K562 (cell line): ENCODE measurements around the gene UNC45A. TPM values are rescaled to one million over a fixed set of nuclear protein-coding genes. Genes with fewer than 3 reads are reported as not detected.

Source experiments
- ATAC-seq: fragments of 200-7000 bp; cut with Tn5 transposase; 3 replicates; pipeline ENCODE4 v1.9.1; 2020; ENCODE audit warnings: moderate library complexity
- BruUV-seq: library from RNA; stranded (reverse); fragments of 400-500 nt; replicated peaks from 2 replicates; lab custom pipeline; 2021; lab: Mats Ljungman, UMichigan
- CTCF ChIA-PET: fragments of 300-600 bp; formaldehyde crosslinking; extraction: SDS; loops from one replicate; lab custom pipeline; 2021; ENCODE audit warnings: low intra/inter-chr PET ratio; lab: Yijun Ruan, JAX
- POLR2A ChIA-PET: fragments of 300-600, 350-650 bp; sonication (Branson Sonifier 250); formaldehyde crosslinking; extraction: SDS; loops from one replicate; lab custom pipeline; 2021; ENCODE audit warnings: antibody characterized with exemption, inconsistent platforms; lab: Yijun Ruan, JAX
- DNase-seq, 4 experiments: peaks; one replicate each; pipeline versions ENCODE4 v3.0.0 to v3.0.0-alpha.2; 2011 to 2018; ENCODE audit warnings: low spot score in 3 of 4, mixed read lengths in 3 of 4; ENCODE audit errors: extremely low read depth in 1 of 4
- FAIRE-seq: peaks from 2 replicates; lab custom pipeline; 2011; peaks lifted over from hg19 to GRCh38; lab: Jason Lieb, UNC
- H2AFZ ChIP-seq: 2 replicates; pipeline ENCODE4 v1.6.0; 2011; ENCODE audit warnings: low read depth, low read length, control low read depth, inconsistent platforms
- H3K27ac ChIP-seq: fragments of 200-600 bp; 3 replicates; pipeline ENCODE4 v1.8.0; 2011; ENCODE audit warnings: low read depth, mild to moderate bottlenecking, control low read depth, inconsistent platforms, low read length, moderate library complexity, mixed read lengths; ENCODE audit errors: extremely low read depth
- H3K27me3 ChIP-seq, 2 experiments: fragments of 300-600 bp in 1 of 2; 2 replicates in 1 of 2; 3 replicates in 1 of 2; pipeline versions ENCODE4 v1.6.0 to v1.8.0; 2011; ENCODE audit warnings: inconsistent platforms in 2 of 2, low read length in 2 of 2, mild to moderate bottlenecking in 1 of 2, mixed read lengths in 1 of 2, moderate library complexity in 1 of 2; ENCODE audit not compliant: control insufficient read depth in 2 of 2, insufficient read depth in 2 of 2
- H3K36me3 ChIP-seq: fragments of 300-600 bp; 3 replicates; pipeline ENCODE4 v1.8.0; 2011; ENCODE audit warnings: mild to moderate bottlenecking, low read length, inconsistent platforms; ENCODE audit not compliant: control insufficient read depth, insufficient read depth
- H3K4me1 ChIP-seq, 2 experiments: fragments of 200-600 bp in 1 of 2; replicated peaks in 1 of 2; 2 replicates in 1 of 2; 3 replicates in 1 of 2; pipeline versions ENCODE4 v1.5.1 to v1.8.0; 2011; ENCODE audit warnings: inconsistent platforms in 2 of 2, low read length in 2 of 2, mild to moderate bottlenecking in 1 of 2, mixed read lengths in 1 of 2, moderate library complexity in 1 of 2; ENCODE audit not compliant: control insufficient read depth in 2 of 2, insufficient read depth in 2 of 2
- H3K4me2 ChIP-seq: 2 replicates; pipeline ENCODE4 v1.6.1; 2011; ENCODE audit warnings: low read length, control low read depth, inconsistent platforms, mixed read lengths; ENCODE audit not compliant: insufficient read depth
- H3K4me3 ChIP-seq: fragments of 200-600 bp; sonication (generic), shearing (Covaris generic); 2 replicates; pipeline ENCODE4 v1.5.1; 2016; ENCODE audit warnings: control low read depth, inconsistent platforms
- H3K79me2 ChIP-seq: fragments of 200-600 bp; 3 replicates; pipeline ENCODE4 v1.8.0; 2011; ENCODE audit warnings: low read length, inconsistent platforms; ENCODE audit not compliant: control insufficient read depth, insufficient read depth
- H3K9ac ChIP-seq, 2 experiments: 2 replicates each; pipeline versions ENCODE4 v1.6.0 to v1.6.1; 2011; ENCODE audit warnings: low read depth in 2 of 2, low read length in 2 of 2, control low read depth in 1 of 2, inconsistent platforms in 1 of 2, mild to moderate bottlenecking in 1 of 2, mixed read lengths in 1 of 2; ENCODE audit not compliant: insufficient read depth in 1 of 2
- H3K9me1 ChIP-seq: one replicate; pipeline ENCODE4 v1.6.0; 2011; ENCODE audit warnings: inconsistent platforms, mild to moderate bottlenecking, low read length, moderate library complexity; ENCODE audit not compliant: control insufficient read depth, insufficient read depth
- H3K9me3 ChIP-seq: replicated peaks from 2 replicates; pipeline ENCODE4 v1.5.1; 2011; ENCODE audit warnings: low read depth, low read length, inconsistent platforms; ENCODE audit not compliant: control insufficient read depth, insufficient read depth
- H4K20me1 ChIP-seq: replicated peaks from 2 replicates; pipeline ENCODE4 v1.6.1; 2011; ENCODE audit warnings: low read length, inconsistent platforms, mixed read lengths; ENCODE audit not compliant: control insufficient read depth, insufficient read depth
- ARID1B ChIP-seq: fragments of 450-650 bp; IDR thresholded peaks from 2 replicates; pipeline ENCODE4 v1.6.1; 2016; ENCODE audit warnings: antibody characterized with exemption, mild to moderate bottlenecking, inconsistent platforms
- BACH1 ChIP-seq: fragments of 200-800 bp; sonication (Bioruptor generic); IDR thresholded peaks from 2 replicates; pipeline ENCODE4 v1.6.1; 2016; ENCODE audit warnings: missing genetic modification characterization, missing compliant biosample characterization
- FOXJ2 ChIP-seq: fragments of 200-800 bp; sonication (Bioruptor generic); IDR thresholded peaks from 2 replicates; pipeline ENCODE4 v1.6.1; 2016; ENCODE audit warnings: missing genetic modification characterization, missing compliant biosample characterization
- FOXP1 ChIP-seq: sonication (generic); formaldehyde crosslinking; IDR thresholded peaks from 2 replicates; pipeline ENCODE4 v1.8.0; 2022; ENCODE audit warnings: mild to moderate bottlenecking, missing genetic modification reagents
- GTF2E2 ChIP-seq: fragments of 200-800 bp; sonication (Bioruptor generic); IDR thresholded peaks from 2 replicates; pipeline ENCODE4 v1.6.1; 2016; ENCODE audit warnings: missing genetic modification characterization, missing compliant biosample characterization
- KLF16 ChIP-seq: IDR thresholded peaks from 2 replicates; pipeline ENCODE4 v1.6.1; 2016; ENCODE audit warnings: antibody characterized with exemption
- RBM22 ChIP-seq: fragments of 200-400 bp; formaldehyde crosslinking; IDR thresholded peaks from 2 replicates; pipeline ENCODE4 v1.6.1; 2018; ENCODE audit warnings: low read length, low read depth; ENCODE audit not compliant: poor library complexity, severe bottlenecking
- ZNF175 ChIP-seq: fragments of 200-800 bp; sonication (Bioruptor generic); IDR thresholded peaks from 2 replicates; pipeline ENCODE4 v1.6.1; 2016; ENCODE audit warnings: low read depth, mild to moderate bottlenecking, missing genetic modification characterization, missing compliant biosample characterization
- ZNF589 ChIP-seq: fragments of 200-800 bp; sonication (Bioruptor generic); IDR thresholded peaks from 2 replicates; pipeline ENCODE4 v1.6.1; 2016; ENCODE audit warnings: low read depth, missing genetic modification characterization, missing compliant biosample characterization
- WGBS: fragments of 100-300 bp; shearing (Covaris generic); methylation state at CpG from one replicate; pipeline ENCODE4 v1.1.6; 2016; ENCODE audit warnings: low coverage, mixed read lengths; ENCODE audit not compliant: insufficient coverage; ENCODE audit errors: missing lambda C conversion rate; 5-methylcytosine and 5-hydroxymethylcytosine counted together
- in situ Hi-C: fragments of 300-500 bp; cut with MboI; formaldehyde crosslinking; loops from 4 replicates; pipeline ENCODE4 v1.15.0; 2018; ENCODE audit warnings: inconsistent platforms, mixed read lengths
- intact Hi-C: fragments of 100-400 bp; cut with micrococcal nuclease; formaldehyde crosslinking; loops from 2 replicates; pipeline ENCODE4 v1.14.2; 2022
- polyA plus RNA-seq, 8 experiments: library from polyadenylated mRNA; depleted of rRNA in 4 of 8; stranded (reverse) in 5 of 8; unstranded in 3 of 8; fragments of >200 nt; fragmentation: Nextera tagmentation in 2 of 8; fragmentation: Illumina TruSeq in 1 of 8; extraction: Ambion mirVana in 2 of 8; extraction: Trizol in 1 of 8; gene quantifications; 2 replicates each; pipeline versions ENCODE4 v1.2.1 to v1.2.3, GENCODE V29; 2011 to 2014; ENCODE audit warnings: inconsistent platforms in 1 of 8, missing spikeins in 1 of 8
- total RNA-seq, 7 experiments: library from RNA; depleted of rRNA in 6 of 7; stranded (reverse); fragments of >200 nt in 6 of 7; fragmentation: Illumina TruSeq in 2 of 7; extraction: Trizol in 2 of 7; gene quantifications; 2 replicates each; pipeline versions ENCODE4 v1.2.1 to v1.2.3, GENCODE V29; 2011 to 2021; ENCODE audit warnings: low replicate concordance in 1 of 7
- TF ChIP-seq, protein P1 (sequence below): fragments of 450-650 bp; conservative IDR thresholded peaks from 2 replicates; pipeline ENCODE4 v1.6.1; 2016; ENCODE audit warnings: missing genetic modification characterization, low read depth, mild to moderate bottlenecking, missing compliant biosample characterization, moderate library complexity
- TF ChIP-seq, protein P2 (sequence below): fragments of 250-450 bp; sonication (Bioruptor Pico); IDR thresholded peaks from 2 replicates; pipeline ENCODE4 v1.5.0; 2020; ENCODE audit warnings: mild to moderate bottlenecking
- TF ChIP-seq, protein P3 (sequence below): fragments of 450-650 bp; IDR thresholded peaks from 2 replicates; pipeline ENCODE4 v1.6.1; 2017; ENCODE audit warnings: antibody characterized with exemption, mild to moderate bottlenecking

The UNC45A gene
- total and polyA plus RNA-seq, 9 of the 15 experiments (the other 6 are each of a cell fraction or from before 2014, with no cell fraction given), result 22.4 to 79.3 (median 43.7) TPM

DNA sequence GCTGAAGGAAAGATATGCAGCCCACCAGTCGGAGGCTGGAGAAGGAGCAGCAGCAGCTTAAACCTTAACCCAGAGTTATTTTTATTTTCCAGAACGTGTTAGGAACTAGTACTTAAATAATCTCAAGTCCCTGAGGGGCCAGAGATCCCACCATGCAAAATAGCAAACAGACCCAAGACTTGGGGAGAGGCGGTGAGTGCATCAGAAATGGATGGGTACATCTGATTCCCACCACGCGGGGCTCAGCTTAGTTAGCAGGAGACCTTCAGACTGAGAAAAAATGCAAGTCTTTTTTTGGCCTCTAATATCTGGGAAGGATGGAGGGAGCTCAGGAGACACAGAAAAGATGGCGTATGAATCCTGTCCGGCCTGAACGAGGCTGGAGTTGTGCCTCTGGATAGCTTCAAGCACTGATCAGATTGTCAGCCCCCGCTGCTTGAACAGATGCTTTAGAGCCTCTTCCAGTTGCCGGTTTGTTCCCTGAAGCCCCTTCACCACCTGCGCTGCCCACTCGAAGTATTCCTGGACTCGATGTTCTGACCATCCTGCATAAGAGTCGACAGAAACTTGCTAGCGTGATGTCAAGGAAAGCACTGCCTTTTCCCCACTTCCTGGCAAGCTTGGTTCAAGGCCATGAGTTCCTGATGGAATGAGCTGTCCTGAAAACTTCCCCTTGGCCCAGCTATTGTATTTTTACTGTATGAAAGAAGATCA lies 4.1 kb upstream of the UNC45A start (continued):
- TF ChIP-seq, protein P1, sequence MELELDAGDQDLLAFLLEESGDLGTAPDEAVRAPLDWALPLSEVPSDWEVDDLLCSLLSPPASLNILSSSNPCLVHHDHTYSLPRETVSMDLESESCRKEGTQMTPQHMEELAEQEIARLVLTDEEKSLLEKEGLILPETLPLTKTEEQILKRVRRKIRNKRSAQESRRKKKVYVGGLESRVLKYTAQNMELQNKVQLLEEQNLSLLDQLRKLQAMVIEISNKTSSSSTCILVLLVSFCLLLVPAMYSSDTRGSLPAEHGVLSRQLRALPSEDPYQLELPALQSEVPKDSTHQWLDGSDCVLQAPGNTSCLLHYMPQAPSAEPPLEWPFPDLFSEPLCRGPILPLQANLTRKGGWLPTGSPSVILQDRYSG (tag), result 0 out of 2 replicates have a peak, but pooled peaks have one; percentile 35
- TF ChIP-seq, protein P2, sequence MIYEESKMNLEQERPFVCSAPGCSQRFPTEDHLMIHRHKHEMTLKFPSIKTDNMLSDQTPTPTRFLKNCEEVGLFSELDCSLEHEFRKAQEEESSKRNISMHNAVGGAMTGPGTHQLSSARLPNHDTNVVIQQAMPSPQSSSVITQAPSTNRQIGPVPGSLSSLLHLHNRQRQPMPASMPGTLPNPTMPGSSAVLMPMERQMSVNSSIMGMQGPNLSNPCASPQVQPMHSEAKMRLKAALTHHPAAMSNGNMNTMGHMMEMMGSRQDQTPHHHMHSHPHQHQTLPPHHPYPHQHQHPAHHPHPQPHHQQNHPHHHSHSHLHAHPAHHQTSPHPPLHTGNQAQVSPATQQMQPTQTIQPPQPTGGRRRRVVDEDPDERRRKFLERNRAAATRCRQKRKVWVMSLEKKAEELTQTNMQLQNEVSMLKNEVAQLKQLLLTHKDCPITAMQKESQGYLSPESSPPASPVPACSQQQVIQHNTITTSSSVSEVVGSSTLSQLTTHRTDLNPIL, result peak; percentile 31; the same call in 1 of the 2 replicates
- 0 out of 2 replicates have a peak, but pooled peaks have one; percentile 18 for TF ChIP-seq ZNF175
- TF ChIP-seq GTF2E2 (tag), result 0 out of 2 replicates have a peak, but pooled peaks have one; percentile 14

DNA sequence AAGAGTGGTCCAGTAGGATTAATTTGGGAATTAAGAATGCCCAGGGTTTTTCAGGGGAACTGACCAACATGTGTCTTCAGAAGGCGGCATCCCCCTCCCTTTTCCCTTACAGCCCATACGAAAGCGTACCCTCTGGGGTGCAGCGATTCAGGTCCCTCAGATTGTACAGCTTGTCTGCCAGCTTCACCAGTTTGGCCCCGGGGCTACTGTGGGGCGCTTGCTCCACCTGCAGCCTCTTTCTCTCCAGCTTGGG lies 3.6 kb upstream of the UNC45A start:
- peak overlapping the region; percentile 94 for H2AFZ ChIP-seq
- no peaks in the 10 kb centered on the region for H3K9me3 ChIP-seq
- H3K9ac ChIP-seq, result peak overlapping the region; percentile 85 to 96
- peaks cover 50% of the 10 kb centered on the region for H3K79me2 ChIP-seq
- CTCF ChIA-PET, result interaction anchor here (0.8 to 2.2 kb wide), 6 partner anchors 30 to 638 kb away, joined by 3 to 8 read pairs (median 4); no protein-coding TSS in a partner anchor
- H3K4me2 ChIP-seq, result peak overlapping the region; percentile 99
- WGBS, result 0% methylated on average over 6 of the region's 6 CpGs
- peak overlapping the region; percentile 66 for H3K4me3 ChIP-seq
- no TSS peak for BruUV-seq
- no peaks in the 10 kb centered on the region for H4K20me1 ChIP-seq
- H3K27me3 ChIP-seq, result no peaks in the 10 kb centered on the region
- DNase-seq, result no peak
- no peak for FAIRE-seq
- H3K9me1 ChIP-seq, result no peaks in the 10 kb centered on the region
- intact Hi-C loops (loop anchor here (1.0 to 10.0 kb wide), 7 partner anchors 30 to 637 kb away; no protein-coding TSS in a partner anchor), in situ Hi-C loops (no loop called here)
- POLR2A ChIA-PET, result interaction anchor here (0.6 to 6.7 kb wide), 22 partner anchors 9 to 440 kb away, joined by 3 to 70 read pairs (median 4); partner anchors contain the start of gene MAN2A2
- H3K36me3 ChIP-seq, result peaks cover 10% of the 10 kb centered on the region; the same call in 2 of the 3 replicates
- peaks cover 39 to 69% of the 10 kb centered on the region in 2 experiments for H3K4me1 ChIP-seq
- no peak for ATAC-seq
- peak overlapping the region; percentile 92 for H3K27ac ChIP-seq
- TF ChIP-seq, protein P3, sequence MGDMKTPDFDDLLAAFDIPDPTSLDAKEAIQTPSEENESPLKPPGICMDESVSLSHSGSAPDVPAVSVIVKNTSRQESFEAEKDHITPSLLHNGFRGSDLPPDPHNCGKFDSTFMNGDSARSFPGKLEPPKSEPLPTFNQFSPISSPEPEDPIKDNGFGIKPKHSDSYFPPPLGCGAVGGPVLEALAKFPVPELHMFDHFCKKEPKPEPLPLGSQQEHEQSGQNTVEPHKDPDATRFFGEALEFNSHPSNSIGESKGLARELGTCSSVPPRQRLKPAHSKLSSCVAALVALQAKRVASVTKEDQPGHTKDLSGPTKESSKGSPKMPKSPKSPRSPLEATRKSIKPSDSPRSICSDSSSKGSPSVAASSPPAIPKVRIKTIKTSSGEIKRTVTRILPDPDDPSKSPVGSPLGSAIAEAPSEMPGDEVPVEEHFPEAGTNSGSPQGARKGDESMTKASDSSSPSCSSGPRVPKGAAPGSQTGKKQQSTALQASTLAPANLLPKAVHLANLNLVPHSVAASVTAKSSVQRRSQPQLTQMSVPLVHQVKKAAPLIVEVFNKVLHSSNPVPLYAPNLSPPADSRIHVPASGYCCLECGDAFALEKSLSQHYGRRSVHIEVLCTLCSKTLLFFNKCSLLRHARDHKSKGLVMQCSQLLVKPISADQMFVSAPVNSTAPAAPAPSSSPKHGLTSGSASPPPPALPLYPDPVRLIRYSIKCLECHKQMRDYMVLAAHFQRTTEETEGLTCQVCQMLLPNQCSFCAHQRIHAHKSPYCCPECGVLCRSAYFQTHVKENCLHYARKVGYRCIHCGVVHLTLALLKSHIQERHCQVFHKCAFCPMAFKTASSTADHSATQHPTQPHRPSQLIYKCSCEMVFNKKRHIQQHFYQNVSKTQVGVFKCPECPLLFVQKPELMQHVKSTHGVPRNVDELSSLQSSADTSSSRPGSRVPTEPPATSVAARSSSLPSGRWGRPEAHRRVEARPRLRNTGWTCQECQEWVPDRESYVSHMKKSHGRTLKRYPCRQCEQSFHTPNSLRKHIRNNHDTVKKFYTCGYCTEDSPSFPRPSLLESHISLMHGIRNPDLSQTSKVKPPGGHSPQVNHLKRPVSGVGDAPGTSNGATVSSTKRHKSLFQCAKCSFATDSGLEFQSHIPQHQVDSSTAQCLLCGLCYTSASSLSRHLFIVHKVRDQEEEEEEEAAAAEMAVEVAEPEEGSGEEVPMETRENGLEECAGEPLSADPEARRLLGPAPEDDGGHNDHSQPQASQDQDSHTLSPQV, result peak; percentile 30; the same call in 1 of the 2 replicates
- 0 out of 2 replicates have a peak, but pooled peaks have one; percentile 5 for TF ChIP-seq FOXJ2 (tag)
- 0 out of 2 replicates have a peak, but pooled peaks have one; percentile 21 for TF ChIP-seq KLF16
- no peak for TF ChIP-seq ARID1B
- TF ChIP-seq BACH1 (tag), result peak; percentile 52; the same call in 1 of the 2 replicates
- TF ChIP-seq FOXP1 (CRISPR knock-in tag), result peak; percentile 57; the same call in 1 of the 2 replicates
- no peak for TF ChIP-seq RBM22
- peak; percentile 63; the same call in 1 of the 2 replicates for TF ChIP-seq ZNF589
